ENCODE data around the gene ADARB2. TPM values are rescaled to one million over a fixed set of nuclear protein-coding genes. Genes with fewer than 3 reads are reported as not detected.
"Not testable (repeated sequence)": the region's sequence is repeated elsewhere in the genome, so short reads cannot be mapped to it uniquely, and the experiment has no call there.

The ADARB2 gene
- total and polyA plus RNA-seq, 11 donors: 0.07 to 1.2 (median 0.28) TPM; not detected in 4

- TF ChIP-seq, protein P1, sequence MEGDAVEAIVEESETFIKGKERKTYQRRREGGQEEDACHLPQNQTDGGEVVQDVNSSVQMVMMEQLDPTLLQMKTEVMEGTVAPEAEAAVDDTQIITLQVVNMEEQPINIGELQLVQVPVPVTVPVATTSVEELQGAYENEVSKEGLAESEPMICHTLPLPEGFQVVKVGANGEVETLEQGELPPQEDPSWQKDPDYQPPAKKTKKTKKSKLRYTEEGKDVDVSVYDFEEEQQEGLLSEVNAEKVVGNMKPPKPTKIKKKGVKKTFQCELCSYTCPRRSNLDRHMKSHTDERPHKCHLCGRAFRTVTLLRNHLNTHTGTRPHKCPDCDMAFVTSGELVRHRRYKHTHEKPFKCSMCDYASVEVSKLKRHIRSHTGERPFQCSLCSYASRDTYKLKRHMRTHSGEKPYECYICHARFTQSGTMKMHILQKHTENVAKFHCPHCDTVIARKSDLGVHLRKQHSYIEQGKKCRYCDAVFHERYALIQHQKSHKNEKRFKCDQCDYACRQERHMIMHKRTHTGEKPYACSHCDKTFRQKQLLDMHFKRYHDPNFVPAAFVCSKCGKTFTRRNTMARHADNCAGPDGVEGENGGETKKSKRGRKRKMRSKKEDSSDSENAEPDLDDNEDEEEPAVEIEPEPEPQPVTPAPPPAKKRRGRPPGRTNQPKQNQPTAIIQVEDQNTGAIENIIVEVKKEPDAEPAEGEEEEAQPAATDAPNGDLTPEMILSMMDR (IDR thresholded peaks at IDR 0.05): no peak
- TF ChIP-seq POLR2A (IDR thresholded peaks at IDR 0.05): no peak
- intact Hi-C loops (cut with DNase I): no loop called here
- Histone ChIP-seq H3K4me1 (no peaks in the 10 kb centered on the region), H3K4me3 (no peak overlapping the region), H3K9me3 (no peaks in the 10 kb centered on the region), H3K27ac (no peak overlapping the region), H3K36me3 (no peaks in the 10 kb centered on the region), H3K27me3 (peaks cover 0 to 61% (median 17%) of the 10 kb centered on the region in 9 donors)
- no peak for ATAC-seq
- 64 to 71% (median 69%) methylated on average over 9 of the region's 9 CpGs for WGBS, 4 donors
- no peak for DNase-seq
These were observed 378.3 kb downstream of the ADARB2 start for GRCh38 chr10:1358860-1359625.

GRCh38 chr10:1358147-1358546 lies 379.2 kb downstream of the ADARB2 start:
- no peak overlapping the region for H3K27ac ChIP-seq
- H3K4me3 ChIP-seq: no peak overlapping the region
- TF ChIP-seq POLR2A (IDR thresholded peaks at IDR 0.05): no peak
- TF ChIP-seq, protein P1 (IDR thresholded peaks at IDR 0.05): no peak
- no peak for DNase-seq
- H3K27me3 ChIP-seq: peaks cover 0 to 54% (median 17%) of the 10 kb centered on the region in 9 donors
- H3K36me3 ChIP-seq: no peaks in the 10 kb centered on the region
- 83 to 88% (median 84%) methylated on average over 5 of the region's 5 CpGs for WGBS, 4 donors
- H3K9me3 ChIP-seq: no peaks in the 10 kb centered on the region
- intact Hi-C loops (cut with DNase I): no loop called here
- no peaks in the 10 kb centered on the region for H3K4me1 ChIP-seq
- ATAC-seq: no peak

DNA sequence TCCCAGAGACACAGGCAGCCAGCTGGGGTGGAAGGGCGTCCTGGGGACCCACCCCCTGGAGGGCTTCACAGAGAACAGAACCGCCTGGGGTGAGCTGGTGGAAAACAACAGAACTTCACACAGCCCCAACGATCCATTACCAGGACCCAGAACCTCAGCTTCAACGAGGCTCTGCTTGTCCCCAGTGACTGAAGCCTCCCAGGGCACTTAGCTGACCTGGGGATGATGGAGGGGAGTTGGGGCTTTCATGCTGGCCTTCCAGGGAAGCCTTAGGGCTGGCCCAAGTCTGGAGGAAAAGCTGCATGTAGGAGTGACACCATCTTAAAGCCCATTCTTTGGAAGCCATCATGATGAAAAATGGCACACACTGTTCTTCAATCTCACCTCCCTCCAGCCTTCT lies 381.0 kb downstream of the ADARB2 start:
- H3K27ac ChIP-seq: no peak overlapping the region
- DNase-seq (no peak), ATAC-seq (no peak)
- H3K4me3 ChIP-seq: no peak overlapping the region
- no peaks in the 10 kb centered on the region for H3K36me3 ChIP-seq
- WGBS, 4 donors: 59 to 69% (median 67%) methylated on average over 4 of the region's 4 CpGs
- intact Hi-C loops (cut with DNase I): no loop called here
- TF ChIP-seq, protein P1 (IDR thresholded peaks at IDR 0.05): no peak
- peaks cover 0 to 37% (median 10%) of the 10 kb centered on the region in 9 donors for H3K27me3 ChIP-seq
- no peaks in the 10 kb centered on the region for H3K9me3 ChIP-seq
- no peaks in the 10 kb centered on the region for H3K4me1 ChIP-seq

- intact Hi-C loops (cut with DNase I): no loop called here
- Histone ChIP-seq H3K4me1 (no peaks in the 10 kb centered on the region), H3K27me3 (peaks cover 0 to 25% (median 7%) of the 10 kb centered on the region in 9 donors), H3K27ac (no peak overlapping the region), H3K9me3 (no peaks in the 10 kb centered on the region), H3K36me3 (no peaks in the 10 kb centered on the region), H3K4me3 (no peak overlapping the region)
- TF ChIP-seq, protein P1 (IDR thresholded peaks at IDR 0.05): no peak
- no peak for TF ChIP-seq POLR2A (IDR thresholded peaks at IDR 0.05)
- 62 to 70% (median 65%) methylated on average over 9 to 10 of the region's 10 CpGs for WGBS, 4 donors
- ATAC-seq (no peak), DNase-seq (no peak)
These were observed 382.3 kb downstream of the ADARB2 start for GRCh38 chr10:1354809-1355710.

GRCh38 chr10:1352296-1352695 lies 385.0 kb downstream of the ADARB2 start:
- 81 to 86% (median 84%) methylated on average over 7 of the region's 7 CpGs for WGBS, 4 donors
- DNase-seq; H3K36me3 ChIP-seq; H3K4me1 ChIP-seq; H3K4me3 ChIP-seq; intact Hi-C loops (cut with DNase I); ATAC-seq; H3K27ac ChIP-seq; H3K9me3 ChIP-seq: not testable (repeated sequence)
- peaks cover 0 to 15% (median 0%) of the 10 kb centered on the region in 9 donors for H3K27me3 ChIP-seq
